Keratinocyte (primary cell): ENCODE measurements around the gene ADAMTSL4. TPM values are rescaled to one million over a fixed set of nuclear protein-coding genes. Genes with fewer than 3 reads are reported as not detected.

Experiments used
- DNase-seq: peaks from one replicate; pipeline ENCODE4 v3.0.0-alpha.2; 2011; ENCODE audit warnings: low read depth, missing footprints, low spot score
- FAIRE-seq: peaks from 2 replicates; lab custom pipeline; 2011; peaks lifted over from hg19 to GRCh38; lab: Jason Lieb, UNC
- H2AFZ ChIP-seq: 2 replicates; pipeline ENCODE4 v1.6.0; 2012; ENCODE audit warnings: low read length, control low read depth, inconsistent platforms; ENCODE audit not compliant: control insufficient read depth
- H3K27ac ChIP-seq: 2 replicates; pipeline ENCODE4 v1.5.1; 2011; ENCODE audit warnings: low read length; ENCODE audit not compliant: control insufficient read depth, insufficient read depth
- H3K27me3 ChIP-seq: 3 replicates; pipeline ENCODE4 v1.6.0; 2011; ENCODE audit warnings: low read length; ENCODE audit not compliant: control insufficient read depth, insufficient read depth; ENCODE audit errors: extremely low read depth
- H3K36me3 ChIP-seq, 2 experiments: 2 replicates in 1 of 2; 3 replicates in 1 of 2; pipeline ENCODE4 v1.5.1; 2011; ENCODE audit warnings: low read length in 2 of 2, mild to moderate bottlenecking in 1 of 2; ENCODE audit not compliant: control insufficient read depth in 2 of 2, insufficient read depth in 2 of 2; ENCODE audit errors: extremely low read depth in 1 of 2
- H3K4me1 ChIP-seq: 3 replicates; pipeline ENCODE4 v1.5.1; 2011; ENCODE audit warnings: low read length; ENCODE audit not compliant: control insufficient read depth, insufficient read depth; ENCODE audit errors: extremely low read depth
- H3K4me2 ChIP-seq: 3 replicates; pipeline ENCODE4 v1.6.0; 2011; ENCODE audit warnings: low read depth, low read length; ENCODE audit not compliant: control insufficient read depth, insufficient read depth; ENCODE audit errors: extremely low read depth
- H3K4me3 ChIP-seq, 3 experiments: fragments of 200-600 bp in 1 of 3; sonication (generic) in 1 of 3; 2 replicates in 2 of 3; 3 replicates in 1 of 3; pipeline ENCODE4 v1.5.1; 2011 to 2016; ENCODE audit warnings: low read length in 3 of 3, mild to moderate bottlenecking in 3 of 3, control low read depth in 2 of 3, inconsistent platforms in 1 of 3, low read depth in 1 of 3, mixed read lengths in 1 of 3, mixed run types in 1 of 3, moderate library complexity in 1 of 3; ENCODE audit not compliant: control insufficient read depth in 2 of 3, insufficient read depth in 2 of 3; ENCODE audit errors: extremely low read depth in 1 of 3
- H3K79me2 ChIP-seq: 2 replicates; pipeline ENCODE4 v1.6.0; 2012; ENCODE audit warnings: low read length; ENCODE audit not compliant: control insufficient read depth, insufficient read depth
- H3K9ac ChIP-seq: 3 replicates; pipeline ENCODE4 v1.6.0; 2011; ENCODE audit warnings: low read length; ENCODE audit not compliant: control insufficient read depth, insufficient read depth; ENCODE audit errors: extremely low read depth
- H3K9me1 ChIP-seq: 3 replicates; pipeline ENCODE4 v1.6.0; 2011; ENCODE audit warnings: low read length; ENCODE audit not compliant: control insufficient read depth, insufficient read depth; ENCODE audit errors: extremely low read depth
- H3K9me3 ChIP-seq: 2 replicates; pipeline ENCODE4 v1.5.1; 2012; ENCODE audit warnings: low read depth, low read length; ENCODE audit not compliant: control insufficient read depth
- H4K20me1 ChIP-seq: 3 replicates; pipeline ENCODE4 v1.6.0; 2011; ENCODE audit warnings: low read length; ENCODE audit not compliant: control insufficient read depth, insufficient read depth; ENCODE audit errors: extremely low read depth
- EZH2 ChIP-seq: IDR thresholded peaks from one replicate; pipeline ENCODE4 v1.6.1; 2012; ENCODE audit warnings: inconsistent platforms, mild to moderate bottlenecking, low read length, moderate library complexity
- dilution Hi-C: fragments of 300-500 bp; cut with MboI; formaldehyde crosslinking; loops from one replicate; pipeline ENCODE4 v1.7.0; 2020; ENCODE audit warnings: low sequenced_read_pairs; ENCODE audit not compliant: extremely low pct_ligation_motif_present
- polyA plus RNA-seq, 5 experiments: library from polyadenylated mRNA; depleted of rRNA in 3 of 5; stranded (reverse) in 3 of 5; stranded (forward) in 1 of 5; unstranded in 1 of 5; fragments of >200 nt; gene quantifications; 1 replicate in 1 of 5; 2 replicates in 3 of 5; 3 replicates in 1 of 5; pipeline versions ENCODE4 v1.2.1 to v1.2.3, GENCODE V29; 2011 to 2012; ENCODE audit warnings: missing spikeins in 2 of 5, low read depth in 1 of 5, low replicate concordance in 1 of 5
- TF ChIP-seq, protein P1 (sequence below), 3 experiments: IDR thresholded peaks in 1 of 3; conservative IDR thresholded peaks in 1 of 3; optimal IDR thresholded peaks in 1 of 3; 2 replicates in 2 of 3; 3 replicates in 1 of 3; pipeline versions ENCODE3 to v1.5.1; 2011; ENCODE audit warnings: low read length in 3 of 3, mild to moderate bottlenecking in 3 of 3, moderate library complexity in 2 of 3, control low read depth in 1 of 3, inconsistent platforms in 1 of 3; ENCODE audit not compliant: insufficient read depth in 2 of 3; ENCODE audit errors: extremely low read depth in 1 of 3

ADAMTSL4 gene
- polyA plus RNA-seq, 1 donor (not counting 4 experiments of a cell fraction or from before 2014, with no cell fraction given), result 7.0 TPM

- H3K79me2 ChIP-seq, result peaks cover 13% of the 10 kb centered on the region
- H3K9ac ChIP-seq, result peak overlapping the region; percentile 99
- H3K4me3 ChIP-seq, result peak overlapping the region; percentile 43 to 74 (median 69)
- no peak overlapping the region for H2AFZ ChIP-seq
- no peaks in the 10 kb centered on the region for H3K27me3 ChIP-seq
- FAIRE-seq, result peak; percentile 55
- H4K20me1 ChIP-seq, result no peaks in the 10 kb centered on the region
- peak overlapping the region; percentile 94 for H3K4me2 ChIP-seq
- H3K36me3 ChIP-seq, result peaks cover 0 to 2% of the 10 kb centered on the region in 2 experiments
- H3K4me1 ChIP-seq, result peaks cover 45% of the 10 kb centered on the region
- TF ChIP-seq EZH2, result no peak
- TF ChIP-seq, protein P1, sequence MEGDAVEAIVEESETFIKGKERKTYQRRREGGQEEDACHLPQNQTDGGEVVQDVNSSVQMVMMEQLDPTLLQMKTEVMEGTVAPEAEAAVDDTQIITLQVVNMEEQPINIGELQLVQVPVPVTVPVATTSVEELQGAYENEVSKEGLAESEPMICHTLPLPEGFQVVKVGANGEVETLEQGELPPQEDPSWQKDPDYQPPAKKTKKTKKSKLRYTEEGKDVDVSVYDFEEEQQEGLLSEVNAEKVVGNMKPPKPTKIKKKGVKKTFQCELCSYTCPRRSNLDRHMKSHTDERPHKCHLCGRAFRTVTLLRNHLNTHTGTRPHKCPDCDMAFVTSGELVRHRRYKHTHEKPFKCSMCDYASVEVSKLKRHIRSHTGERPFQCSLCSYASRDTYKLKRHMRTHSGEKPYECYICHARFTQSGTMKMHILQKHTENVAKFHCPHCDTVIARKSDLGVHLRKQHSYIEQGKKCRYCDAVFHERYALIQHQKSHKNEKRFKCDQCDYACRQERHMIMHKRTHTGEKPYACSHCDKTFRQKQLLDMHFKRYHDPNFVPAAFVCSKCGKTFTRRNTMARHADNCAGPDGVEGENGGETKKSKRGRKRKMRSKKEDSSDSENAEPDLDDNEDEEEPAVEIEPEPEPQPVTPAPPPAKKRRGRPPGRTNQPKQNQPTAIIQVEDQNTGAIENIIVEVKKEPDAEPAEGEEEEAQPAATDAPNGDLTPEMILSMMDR (optimal IDR thresholded peaks at IDR 0.05 in 1 of 3, IDR thresholded peaks at IDR 0.05 in 1 of 3, conservative IDR thresholded peaks at IDR 0.05 in 1 of 3; ENCODE audit: extremely low read depth in 1 of 3, insufficient read depth in 2 of 3, low read length in 3 of 3), result no peak
- dilution Hi-C loops, result no loop called here
- peak overlapping the region; percentile 99 for H3K27ac ChIP-seq
- no peaks in the 10 kb centered on the region for H3K9me3 ChIP-seq
- peaks cover 3% of the 10 kb centered on the region for H3K9me1 ChIP-seq
- no peak for DNase-seq
Observed at GRCh38 chr1:150561974-150562445, 12.8 kb downstream of the ADAMTSL4 start.

GRCh38 chr1:150562446-150563339 is 13.5 kb downstream of the ADAMTSL4 start:
- H2AFZ ChIP-seq, result no peak overlapping the region
- peaks cover 19% of the 10 kb centered on the region for H3K79me2 ChIP-seq

More at GRCh38 chr1:150562446-150563339, 13.5 kb downstream of the ADAMTSL4 start:
- DNase-seq, result no peak
- no peak for TF ChIP-seq EZH2
- TF ChIP-seq, protein P1 (optimal IDR thresholded peaks at IDR 0.05 in 1 of 3, IDR thresholded peaks at IDR 0.05 in 1 of 3, conservative IDR thresholded peaks at IDR 0.05 in 1 of 3; ENCODE audit: extremely low read depth in 1 of 3, insufficient read depth in 2 of 3, low read length in 3 of 3), result no peak
- H4K20me1 ChIP-seq, result peaks cover 3% of the 10 kb centered on the region
- H3K27ac ChIP-seq, result peak overlapping the region; percentile 99
- no peaks in the 10 kb centered on the region for H3K9me3 ChIP-seq
- H3K9ac ChIP-seq, result peak overlapping the region; percentile 99
- H3K4me2 ChIP-seq, result peak overlapping the region; percentile 94
- H3K4me3 ChIP-seq, result peak overlapping the region in 2 of 3 experiments; percentile 1 to 74
- dilution Hi-C loops, result no loop called here
- peaks cover 0 to 2% of the 10 kb centered on the region in 2 experiments for H3K36me3 ChIP-seq
- peaks cover 3% of the 10 kb centered on the region for H3K9me1 ChIP-seq
- FAIRE-seq, result no peak
- no peaks in the 10 kb centered on the region for H3K27me3 ChIP-seq
- peaks cover 51% of the 10 kb centered on the region for H3K4me1 ChIP-seq
